ENCODE data around the gene ARMC2. TPM values are rescaled to one million over a fixed set of nuclear protein-coding genes. Genes with fewer than 3 reads are reported as not detected.
A peak's percentile ranks its signal among the peaks of the same experiment; 100 is the strongest.

The ARMC2 gene, protein sequence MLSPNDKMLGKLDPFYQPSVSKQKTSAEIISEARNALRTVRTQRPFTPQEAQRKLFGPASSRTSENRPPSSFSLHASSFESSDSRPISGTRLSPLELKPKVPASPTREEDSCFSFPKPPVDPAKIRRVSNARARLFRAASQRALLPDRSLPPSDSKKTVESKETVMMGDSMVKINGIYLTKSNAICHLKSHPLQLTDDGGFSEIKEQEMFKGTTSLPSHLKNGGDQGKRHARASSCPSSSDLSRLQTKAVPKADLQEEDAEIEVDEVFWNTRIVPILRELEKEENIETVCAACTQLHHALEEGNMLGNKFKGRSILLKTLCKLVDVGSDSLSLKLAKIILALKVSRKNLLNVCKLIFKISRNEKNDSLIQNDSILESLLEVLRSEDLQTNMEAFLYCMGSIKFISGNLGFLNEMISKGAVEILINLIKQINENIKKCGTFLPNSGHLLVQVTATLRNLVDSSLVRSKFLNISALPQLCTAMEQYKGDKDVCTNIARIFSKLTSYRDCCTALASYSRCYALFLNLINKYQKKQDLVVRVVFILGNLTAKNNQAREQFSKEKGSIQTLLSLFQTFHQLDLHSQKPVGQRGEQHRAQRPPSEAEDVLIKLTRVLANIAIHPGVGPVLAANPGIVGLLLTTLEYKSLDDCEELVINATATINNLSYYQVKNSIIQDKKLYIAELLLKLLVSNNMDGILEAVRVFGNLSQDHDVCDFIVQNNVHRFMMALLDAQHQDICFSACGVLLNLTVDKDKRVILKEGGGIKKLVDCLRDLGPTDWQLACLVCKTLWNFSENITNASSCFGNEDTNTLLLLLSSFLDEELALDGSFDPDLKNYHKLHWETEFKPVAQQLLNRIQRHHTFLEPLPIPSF
- total RNA-seq: 6.8 to 9.2 TPM (median 8.3 TPM) in 3 replicates
- long read RNA-seq, partial matches to known transcripts: 2 of 4 reads
- long read RNA-seq, other reads (novel, unspliced or antisense): 2 of 4 reads

DNA sequence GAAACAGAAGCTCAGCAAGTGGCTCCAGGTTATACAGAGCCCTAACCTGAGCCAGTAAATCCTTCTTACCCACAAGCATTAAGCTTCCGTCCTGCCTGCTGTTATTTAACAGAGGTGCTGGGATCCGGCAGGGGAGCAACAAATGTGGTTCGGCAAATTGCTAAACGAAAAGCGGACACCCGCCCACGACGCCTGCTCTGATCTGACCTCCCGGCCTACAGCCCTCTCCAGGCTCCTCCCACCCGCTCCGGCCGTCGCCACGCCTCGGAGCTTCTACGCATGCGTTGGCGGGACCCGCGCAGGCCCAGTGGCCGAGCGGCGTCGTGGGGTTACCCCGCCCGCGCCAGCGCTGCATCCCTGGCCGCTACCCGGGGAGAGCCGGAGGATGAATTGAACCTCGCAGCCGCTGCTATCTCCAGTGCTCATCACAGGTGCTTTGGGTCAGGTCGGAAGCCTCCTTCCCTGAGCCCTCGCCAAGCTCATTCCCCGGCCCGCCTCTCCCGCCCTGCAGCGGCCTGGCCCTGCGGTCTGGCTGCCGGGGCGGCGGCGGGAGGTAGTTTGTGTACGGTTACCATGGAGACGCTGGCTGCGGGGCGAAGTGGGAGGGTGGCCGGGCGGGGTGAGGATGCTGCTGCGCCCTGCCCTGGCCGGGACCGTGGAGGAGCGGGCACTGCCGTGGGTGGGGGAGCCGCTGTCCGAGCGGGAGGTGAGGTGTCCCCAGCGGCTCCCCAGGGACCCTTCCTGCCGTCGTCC lies at the start of gene ARMC2:
ARMC2 (plus strand) TSS at position 307 of the 753 bp plus-strand sequence. CDS start 5,846 bp downstream, outside the sequence.
- Mint-ChIP-seq H3K36me3 (ENCODE audit: low read depth) (no peaks in the 10 kb centered on the region), H3K4me1 (ENCODE audit: low read depth) (peaks cover 15% of the 10 kb centered on the region), H3K27me3 (ENCODE audit: low read depth) (no peaks in the 10 kb centered on the region), H3K4me3 (ENCODE audit: unreplicated experiment) (peak within 1 kb of the TSS; percentile 90), H3K9me3 (ENCODE audit: low read depth) (no peaks in the 10 kb centered on the region), H3K27ac (ENCODE audit: unreplicated experiment) (peak within 1 kb of the TSS; percentile 80)
- TF ChIP-seq, protein P1, sequence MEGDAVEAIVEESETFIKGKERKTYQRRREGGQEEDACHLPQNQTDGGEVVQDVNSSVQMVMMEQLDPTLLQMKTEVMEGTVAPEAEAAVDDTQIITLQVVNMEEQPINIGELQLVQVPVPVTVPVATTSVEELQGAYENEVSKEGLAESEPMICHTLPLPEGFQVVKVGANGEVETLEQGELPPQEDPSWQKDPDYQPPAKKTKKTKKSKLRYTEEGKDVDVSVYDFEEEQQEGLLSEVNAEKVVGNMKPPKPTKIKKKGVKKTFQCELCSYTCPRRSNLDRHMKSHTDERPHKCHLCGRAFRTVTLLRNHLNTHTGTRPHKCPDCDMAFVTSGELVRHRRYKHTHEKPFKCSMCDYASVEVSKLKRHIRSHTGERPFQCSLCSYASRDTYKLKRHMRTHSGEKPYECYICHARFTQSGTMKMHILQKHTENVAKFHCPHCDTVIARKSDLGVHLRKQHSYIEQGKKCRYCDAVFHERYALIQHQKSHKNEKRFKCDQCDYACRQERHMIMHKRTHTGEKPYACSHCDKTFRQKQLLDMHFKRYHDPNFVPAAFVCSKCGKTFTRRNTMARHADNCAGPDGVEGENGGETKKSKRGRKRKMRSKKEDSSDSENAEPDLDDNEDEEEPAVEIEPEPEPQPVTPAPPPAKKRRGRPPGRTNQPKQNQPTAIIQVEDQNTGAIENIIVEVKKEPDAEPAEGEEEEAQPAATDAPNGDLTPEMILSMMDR (IDR thresholded peaks at IDR 0.05): no peak
- DNase-seq (ENCODE audit: low spot score): no peak

DNA sequence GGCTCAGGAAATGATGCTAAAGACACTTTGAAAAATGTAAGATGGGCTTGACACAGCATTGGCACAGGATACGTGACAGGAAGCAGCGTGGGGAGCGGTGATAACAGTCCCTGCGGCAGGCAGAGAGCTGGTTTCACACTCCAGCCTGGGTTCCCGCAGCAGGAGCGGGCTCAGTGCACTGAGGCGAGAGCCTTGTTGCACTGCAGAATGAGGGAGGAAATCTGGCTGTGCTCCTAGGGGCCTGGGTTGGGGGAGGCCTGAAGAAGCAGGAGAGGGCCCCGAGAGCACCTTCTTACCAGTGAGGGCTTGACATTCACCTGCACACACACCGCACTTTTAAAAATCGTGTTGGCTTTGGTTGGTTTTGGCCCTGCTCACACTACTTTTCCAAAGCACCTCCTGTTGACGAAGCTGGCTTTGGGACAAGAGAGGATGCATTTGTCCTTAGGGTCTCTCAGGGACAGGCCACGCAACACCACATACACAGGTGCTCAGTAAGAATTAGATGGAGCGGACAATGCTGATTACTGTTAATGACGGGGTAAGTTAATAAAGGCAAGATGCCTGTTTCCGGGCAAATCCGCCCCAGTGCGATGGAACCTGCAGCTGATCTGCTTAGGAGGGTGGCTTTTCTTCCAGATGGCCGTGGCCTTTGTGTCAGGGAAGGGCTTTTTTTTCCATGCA lies 49.4 kb upstream of the ARMC2 start:
- DNase-seq (ENCODE audit: low spot score): no peak
- Mint-ChIP-seq H3K27me3 (ENCODE audit: low read depth) (peaks cover 3% of the 10 kb centered on the region), H3K4me1 (ENCODE audit: low read depth) (peaks cover 9% of the 10 kb centered on the region), H3K27ac (ENCODE audit: unreplicated experiment) (no peak overlapping the region), H3K9me3 (ENCODE audit: low read depth) (no peaks in the 10 kb centered on the region), H3K4me3 (ENCODE audit: unreplicated experiment) (no peak overlapping the region), H3K36me3 (ENCODE audit: low read depth) (no peaks in the 10 kb centered on the region)
- TF ChIP-seq, protein P1 (IDR thresholded peaks at IDR 0.05): no peak

DNA sequence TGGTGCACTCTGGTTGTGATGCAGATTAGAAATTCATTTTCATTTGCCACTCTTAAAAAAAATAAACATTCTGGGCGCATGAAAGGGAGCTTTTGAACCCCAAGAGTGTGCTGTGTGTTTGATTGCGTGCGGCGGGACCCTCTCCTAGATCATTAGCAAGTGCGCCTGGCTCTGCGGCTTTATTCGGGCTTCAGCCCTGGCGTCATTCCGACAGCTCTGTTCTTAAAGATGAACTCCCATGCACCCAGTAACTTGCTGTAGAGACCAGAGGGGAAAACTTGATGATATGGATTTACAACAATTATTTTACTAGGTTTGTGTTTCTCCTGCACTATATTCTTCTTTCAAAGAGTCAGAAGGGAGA lies 48.9 kb upstream of the ARMC2 start:
- Mint-ChIP-seq H3K27me3 (ENCODE audit: low read depth) (peaks cover 3% of the 10 kb centered on the region), H3K4me1 (ENCODE audit: low read depth) (peaks cover 9% of the 10 kb centered on the region)

DNA sequence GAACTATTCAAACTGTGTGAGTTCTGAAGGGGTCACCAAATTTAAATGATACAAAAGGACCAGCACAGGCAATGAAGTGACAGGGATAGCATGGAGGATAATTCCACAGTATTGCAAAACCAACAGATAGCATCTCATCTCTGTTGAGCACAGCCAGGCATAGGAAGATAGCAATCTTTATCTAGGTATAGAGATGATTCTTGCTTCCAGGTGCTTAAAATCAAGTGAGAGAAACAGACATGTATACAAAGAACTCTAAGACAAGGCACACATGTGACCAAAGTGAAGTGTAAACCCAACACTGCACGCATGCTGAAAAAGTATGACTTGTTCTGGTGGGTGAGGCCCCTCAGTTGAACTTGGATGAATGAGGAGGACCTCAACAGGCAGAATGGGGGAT lies 48.4 kb upstream of the ARMC2 start:
- no peak overlapping the region for H3K4me3 Mint-ChIP-seq (ENCODE audit: unreplicated experiment)
- no peak overlapping the region for H3K27ac Mint-ChIP-seq (ENCODE audit: unreplicated experiment)
- DNase-seq (ENCODE audit: low spot score): no peak
- H3K4me1 Mint-ChIP-seq (ENCODE audit: low read depth): peaks cover 9% of the 10 kb centered on the region
- H3K9me3 Mint-ChIP-seq (ENCODE audit: low read depth): no peaks in the 10 kb centered on the region
- H3K27me3 Mint-ChIP-seq (ENCODE audit: low read depth): peaks cover 3% of the 10 kb centered on the region
- no peaks in the 10 kb centered on the region for H3K36me3 Mint-ChIP-seq (ENCODE audit: low read depth)
- TF ChIP-seq, protein P1 (IDR thresholded peaks at IDR 0.05): no peak

More for the DNA sequence above, 48.9 kb upstream of the ARMC2 start:
- Mint-ChIP-seq H3K9me3 (ENCODE audit: low read depth) (no peaks in the 10 kb centered on the region), H3K4me3 (ENCODE audit: unreplicated experiment) (no peak overlapping the region), H3K36me3 (ENCODE audit: low read depth) (no peaks in the 10 kb centered on the region), H3K27ac (ENCODE audit: unreplicated experiment) (no peak overlapping the region)
- TF ChIP-seq, protein P1 (IDR thresholded peaks at IDR 0.05): no peak
- DNase-seq (ENCODE audit: low spot score): no peak
